OCI-LY1 (cell line): ENCODE data around the gene HNRNPAB.

ENCODE experiments used
- H2AFZ ChIP-seq: fragments of 200-600 bp; sonication (generic), shearing (Covaris generic); 2 replicates; pipeline ENCODE4 v1.6.0; 2014; ENCODE audit warnings: antibody characterized with exemption, mild to moderate bottlenecking, low read length
- H3F3A ChIP-seq: fragments of 200-600 bp; sonication (generic), shearing (Covaris generic); 2 replicates; pipeline ENCODE4 v1.6.0; 2014; ENCODE audit warnings: mild to moderate bottlenecking, antibody characterized with exemption, low read length, moderate library complexity; ENCODE audit not compliant: insufficient read depth
- H3K27ac ChIP-seq: fragments of 200-600 bp; sonication (generic); 2 replicates; pipeline ENCODE4 v1.5.1; 2014; ENCODE audit warnings: low read length, mixed run types, mild to moderate bottlenecking, low read depth; ENCODE audit not compliant: poor library complexity, severe bottlenecking
- H3K27me3 ChIP-seq: fragments of 200-600 bp; sonication (generic); 2 replicates; pipeline ENCODE4 v1.6.0; 2014; ENCODE audit warnings: antibody characterized with exemption, mild to moderate bottlenecking, low read length, moderate library complexity; ENCODE audit not compliant: insufficient read depth
- H3K36me3 ChIP-seq: fragments of 200-600 bp; sonication (generic); 2 replicates; pipeline ENCODE4 v1.6.1; 2014; ENCODE audit warnings: mild to moderate bottlenecking, antibody characterized with exemption, low read length, moderate library complexity, mixed read lengths; ENCODE audit not compliant: insufficient read depth
- H3K4me1 ChIP-seq: fragments of 200-600 bp; sonication (generic); 2 replicates; pipeline ENCODE4 v1.5.1; 2014; ENCODE audit warnings: mild to moderate bottlenecking, low read length, moderate library complexity; ENCODE audit not compliant: insufficient read depth, severe bottlenecking
- H3K4me2 ChIP-seq: fragments of 200-600 bp; sonication (generic), shearing (Covaris generic); 2 replicates; pipeline ENCODE4 v1.6.1; 2014; ENCODE audit warnings: low read length
- H3K4me3 ChIP-seq: fragments of 200-600 bp; sonication (generic); 2 replicates; pipeline ENCODE4 v1.5.1; 2014; ENCODE audit warnings: low read length, low read depth, mild to moderate bottlenecking, mixed read lengths; ENCODE audit not compliant: poor library complexity, severe bottlenecking
- H3K79me2 ChIP-seq: fragments of 200-600 bp; shearing (Covaris generic); 2 replicates; pipeline ENCODE4 v1.6.1; 2016; ENCODE audit warnings: mixed run types, low read length, mixed read lengths; ENCODE audit not compliant: insufficient read depth
- H3K9ac ChIP-seq: fragments of 200-600 bp; sonication (generic), shearing (Covaris generic); 2 replicates; pipeline ENCODE4 v1.6.1; 2014; ENCODE audit warnings: mild to moderate bottlenecking, low read length, mixed read lengths
- H3K9me2 ChIP-seq: fragments of 200-600 bp; sonication (generic), shearing (Covaris generic); 2 replicates; pipeline ENCODE4 v1.6.1; 2014; ENCODE audit warnings: low read depth, mild to moderate bottlenecking, low read length, mixed read lengths
- H3K9me3 ChIP-seq: fragments of 200-600 bp; shearing (Covaris generic); 2 replicates; pipeline ENCODE4 v1.6.1; 2014; ENCODE audit warnings: low read length, mixed read lengths
- H4K20me1 ChIP-seq: fragments of 200-600 bp; sonication (generic), shearing (Covaris generic); 2 replicates; pipeline ENCODE4 v1.6.0; 2016; ENCODE audit warnings: mild to moderate bottlenecking, low read length; ENCODE audit not compliant: insufficient read depth
- EZH2 ChIP-seq: fragments of 200-600 bp; sonication (generic), shearing (Covaris generic); IDR thresholded peaks from 2 replicates; pipeline ENCODE4 v1.8.0; 2017; ENCODE audit warnings: borderline replicate concordance, mixed run types, mild to moderate bottlenecking, antibody characterized with exemption, low read length, moderate library complexity, mixed read lengths
- TF ChIP-seq, protein P1 (sequence below): fragments of 200-600 bp; sonication (generic), shearing (Covaris generic); IDR thresholded peaks from 2 replicates; pipeline ENCODE4 v1.5.1; 2017; ENCODE audit warnings: mild to moderate bottlenecking, antibody characterized with exemption, low read length, moderate library complexity, mixed read lengths

HNRNPAB gene

GRCh38 chr5:178248750-178249149 lies 44.4 kb downstream of the HNRNPAB start:
- Histone ChIP-seq H3K9me3 (no peaks in the 10 kb centered on the region), H3K9me2 (no peaks in the 10 kb centered on the region), H4K20me1 (no peaks in the 10 kb centered on the region), H3K79me2 (no peaks in the 10 kb centered on the region), H2AFZ (no peak overlapping the region), H3K9ac (no peak overlapping the region), H3K36me3 (no peaks in the 10 kb centered on the region), H3K4me1 (no peaks in the 10 kb centered on the region), H3F3A (no peaks in the 10 kb centered on the region), H3K4me3 (no peak overlapping the region), H3K4me2 (no peak overlapping the region), H3K27ac (no peak overlapping the region), H3K27me3 (no peaks in the 10 kb centered on the region; the same call in 1 of the 2 replicates)
- TF ChIP-seq, protein P1, sequence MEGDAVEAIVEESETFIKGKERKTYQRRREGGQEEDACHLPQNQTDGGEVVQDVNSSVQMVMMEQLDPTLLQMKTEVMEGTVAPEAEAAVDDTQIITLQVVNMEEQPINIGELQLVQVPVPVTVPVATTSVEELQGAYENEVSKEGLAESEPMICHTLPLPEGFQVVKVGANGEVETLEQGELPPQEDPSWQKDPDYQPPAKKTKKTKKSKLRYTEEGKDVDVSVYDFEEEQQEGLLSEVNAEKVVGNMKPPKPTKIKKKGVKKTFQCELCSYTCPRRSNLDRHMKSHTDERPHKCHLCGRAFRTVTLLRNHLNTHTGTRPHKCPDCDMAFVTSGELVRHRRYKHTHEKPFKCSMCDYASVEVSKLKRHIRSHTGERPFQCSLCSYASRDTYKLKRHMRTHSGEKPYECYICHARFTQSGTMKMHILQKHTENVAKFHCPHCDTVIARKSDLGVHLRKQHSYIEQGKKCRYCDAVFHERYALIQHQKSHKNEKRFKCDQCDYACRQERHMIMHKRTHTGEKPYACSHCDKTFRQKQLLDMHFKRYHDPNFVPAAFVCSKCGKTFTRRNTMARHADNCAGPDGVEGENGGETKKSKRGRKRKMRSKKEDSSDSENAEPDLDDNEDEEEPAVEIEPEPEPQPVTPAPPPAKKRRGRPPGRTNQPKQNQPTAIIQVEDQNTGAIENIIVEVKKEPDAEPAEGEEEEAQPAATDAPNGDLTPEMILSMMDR: no peak
- TF ChIP-seq EZH2: no peak

- Histone ChIP-seq H3K36me3 (no peaks in the 10 kb centered on the region), H3K27me3 (no peaks in the 10 kb centered on the region; the same call in 1 of the 2 replicates), H3K9me2 (no peaks in the 10 kb centered on the region), H3F3A (no peaks in the 10 kb centered on the region), H3K9ac (no peak overlapping the region), H3K79me2 (no peaks in the 10 kb centered on the region), H4K20me1 (no peaks in the 10 kb centered on the region), H2AFZ (no peak overlapping the region), H3K27ac (no peak overlapping the region), H3K4me1 (no peaks in the 10 kb centered on the region), H3K9me3 (no peaks in the 10 kb centered on the region), H3K4me3 (no peak overlapping the region), H3K4me2 (no peak overlapping the region)
- TF ChIP-seq, protein P1: no peak
- TF ChIP-seq EZH2: no peak
Measured at GRCh38 chr5:178249191-178249989, 45.1 kb downstream of the HNRNPAB start.

DNA sequence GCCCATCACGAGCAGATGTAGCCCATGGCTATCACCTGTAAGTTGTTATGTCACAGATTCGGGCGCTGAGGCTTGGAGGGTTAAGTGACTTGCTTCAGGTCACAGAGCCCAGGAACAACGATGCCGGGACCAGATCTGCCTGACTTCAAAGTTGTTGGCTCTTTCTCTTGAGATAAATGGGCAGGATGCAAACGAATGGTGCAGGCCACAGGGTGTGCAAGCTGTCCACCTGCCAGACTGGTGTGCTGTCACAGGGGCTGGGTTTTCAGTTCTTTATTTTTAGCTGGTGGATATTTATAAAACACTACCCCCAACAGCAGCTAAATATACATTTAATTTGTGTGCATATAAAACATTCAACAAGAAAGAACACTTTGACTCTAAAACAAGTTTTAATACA lies 45.9 kb downstream of the HNRNPAB start:
- H3K27me3 ChIP-seq: no peaks in the 10 kb centered on the region; the same call in 1 of the 2 replicates
- H2AFZ ChIP-seq: no peak overlapping the region
- no peaks in the 10 kb centered on the region for H3K79me2 ChIP-seq
- no peak overlapping the region for H3K4me2 ChIP-seq
- no peaks in the 10 kb centered on the region for H3K4me1 ChIP-seq
- TF ChIP-seq, protein P1: no peak
- no peak for TF ChIP-seq EZH2
- H3K27ac ChIP-seq: no peak overlapping the region
- H3K9me2 ChIP-seq: no peaks in the 10 kb centered on the region
- no peak overlapping the region for H3K9ac ChIP-seq
- no peaks in the 10 kb centered on the region for H3K9me3 ChIP-seq
- no peak overlapping the region for H3K4me3 ChIP-seq
- H3F3A ChIP-seq: no peaks in the 10 kb centered on the region
- no peaks in the 10 kb centered on the region for H3K36me3 ChIP-seq
- no peaks in the 10 kb centered on the region for H4K20me1 ChIP-seq
